ENCODE measurements around the gene AGTR1.

GRCh38 chr3:148707601-148708380 lies 10.1 kb downstream of the AGTR1 start:
- TF ChIP-seq CTCF (IDR thresholded peaks at IDR 0.05) = no peak
- TF ChIP-seq, protein P1, sequence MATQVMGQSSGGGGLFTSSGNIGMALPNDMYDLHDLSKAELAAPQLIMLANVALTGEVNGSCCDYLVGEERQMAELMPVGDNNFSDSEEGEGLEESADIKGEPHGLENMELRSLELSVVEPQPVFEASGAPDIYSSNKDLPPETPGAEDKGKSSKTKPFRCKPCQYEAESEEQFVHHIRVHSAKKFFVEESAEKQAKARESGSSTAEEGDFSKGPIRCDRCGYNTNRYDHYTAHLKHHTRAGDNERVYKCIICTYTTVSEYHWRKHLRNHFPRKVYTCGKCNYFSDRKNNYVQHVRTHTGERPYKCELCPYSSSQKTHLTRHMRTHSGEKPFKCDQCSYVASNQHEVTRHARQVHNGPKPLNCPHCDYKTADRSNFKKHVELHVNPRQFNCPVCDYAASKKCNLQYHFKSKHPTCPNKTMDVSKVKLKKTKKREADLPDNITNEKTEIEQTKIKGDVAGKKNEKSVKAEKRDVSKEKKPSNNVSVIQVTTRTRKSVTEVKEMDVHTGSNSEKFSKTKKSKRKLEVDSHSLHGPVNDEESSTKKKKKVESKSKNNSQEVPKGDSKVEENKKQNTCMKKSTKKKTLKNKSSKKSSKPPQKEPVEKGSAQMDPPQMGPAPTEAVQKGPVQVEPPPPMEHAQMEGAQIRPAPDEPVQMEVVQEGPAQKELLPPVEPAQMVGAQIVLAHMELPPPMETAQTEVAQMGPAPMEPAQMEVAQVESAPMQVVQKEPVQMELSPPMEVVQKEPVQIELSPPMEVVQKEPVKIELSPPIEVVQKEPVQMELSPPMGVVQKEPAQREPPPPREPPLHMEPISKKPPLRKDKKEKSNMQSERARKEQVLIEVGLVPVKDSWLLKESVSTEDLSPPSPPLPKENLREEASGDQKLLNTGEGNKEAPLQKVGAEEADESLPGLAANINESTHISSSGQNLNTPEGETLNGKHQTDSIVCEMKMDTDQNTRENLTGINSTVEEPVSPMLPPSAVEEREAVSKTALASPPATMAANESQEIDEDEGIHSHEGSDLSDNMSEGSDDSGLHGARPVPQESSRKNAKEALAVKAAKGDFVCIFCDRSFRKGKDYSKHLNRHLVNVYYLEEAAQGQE (IDR thresholded peaks at IDR 0.05) = no peak
- no peak for TF ChIP-seq POLR2A (IDR thresholded peaks at IDR 0.05; ENCODE audit: low read length)
- TF ChIP-seq CHD2 (IDR thresholded peaks at IDR 0.05; ENCODE audit: low read length, partially characterized antibody) = no peak
- TF ChIP-seq, protein P2, sequence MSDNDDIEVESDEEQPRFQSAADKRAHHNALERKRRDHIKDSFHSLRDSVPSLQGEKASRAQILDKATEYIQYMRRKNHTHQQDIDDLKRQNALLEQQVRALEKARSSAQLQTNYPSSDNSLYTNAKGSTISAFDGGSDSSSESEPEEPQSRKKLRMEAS (IDR thresholded peaks at IDR 0.05) = no peak
- no peak for TF ChIP-seq CBX2 (IDR thresholded peaks at IDR 0.05; ENCODE audit: borderline replicate concordance, low read depth)
- no peak for TF ChIP-seq PBX3 (IDR thresholded peaks at IDR 0.05)
- TF ChIP-seq HDAC2 (IDR thresholded peaks at IDR 0.05) = no peak
- TF ChIP-seq RFX5 (IDR thresholded peaks at IDR 0.05) = no peak
- TF ChIP-seq PHF8 (IDR thresholded peaks at IDR 0.05; ENCODE audit: borderline replicate concordance, low read depth) = no peak
- TF ChIP-seq POLR2AphosphoS2 (conservative IDR thresholded peaks at IDR 0.05; ENCODE audit: low read length) = no peak
- TF ChIP-seq FOSB (CRISPR knock-in tag; IDR thresholded peaks at IDR 0.05) = no peak
- TF ChIP-seq, protein P3, sequence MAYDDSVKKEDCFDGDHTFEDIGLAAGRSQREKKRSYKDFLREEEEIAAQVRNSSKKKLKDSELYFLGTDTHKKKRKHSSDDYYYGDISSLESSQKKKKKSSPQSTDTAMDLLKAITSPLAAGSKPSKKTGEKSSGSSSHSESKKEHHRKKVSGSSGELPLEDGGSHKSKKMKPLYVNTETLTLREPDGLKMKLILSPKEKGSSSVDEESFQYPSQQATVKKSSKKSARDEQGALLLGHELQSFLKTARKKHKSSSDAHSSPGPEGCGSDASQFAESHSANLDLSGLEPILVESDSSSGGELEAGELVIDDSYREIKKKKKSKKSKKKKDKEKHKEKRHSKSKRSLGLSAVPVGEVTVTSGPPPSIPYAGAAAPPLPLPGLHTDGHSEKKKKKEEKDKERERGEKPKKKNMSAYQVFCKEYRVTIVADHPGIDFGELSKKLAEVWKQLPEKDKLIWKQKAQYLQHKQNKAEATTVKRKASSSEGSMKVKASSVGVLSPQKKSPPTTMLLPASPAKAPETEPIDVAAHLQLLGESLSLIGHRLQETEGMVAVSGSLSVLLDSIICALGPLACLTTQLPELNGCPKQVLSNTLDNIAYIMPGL (CRISPR knock-in tag; IDR thresholded peaks at IDR 0.05; ENCODE audit: borderline replicate concordance) = no peak
